ENCODE results near the gene CDH23.

DNA sequence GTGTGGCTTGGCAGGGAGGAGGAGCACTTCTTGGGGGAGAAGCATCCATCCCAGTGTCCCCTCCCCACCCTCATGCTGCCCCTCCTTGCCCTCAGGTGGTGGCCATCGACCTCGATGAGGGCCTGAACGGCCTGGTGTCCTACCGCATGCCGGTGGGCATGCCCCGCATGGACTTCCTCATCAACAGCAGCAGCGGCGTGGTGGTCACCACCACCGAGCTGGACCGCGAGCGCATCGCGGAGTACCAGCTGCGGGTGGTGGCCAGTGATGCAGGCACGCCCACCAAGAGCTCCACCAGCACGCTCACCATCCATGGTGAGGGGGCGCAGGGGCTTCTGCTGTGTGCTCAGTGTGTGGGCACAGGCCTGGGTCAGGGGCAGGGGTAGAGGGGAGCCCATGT lies 308.1 kb downstream of the CDH23 start:
- TF ChIP-seq CTCF (IDR thresholded peaks at IDR 0.05; ENCODE audit: poor library complexity, severe bottlenecking), result no peak
- TF ChIP-seq EZH2 (IDR thresholded peaks at IDR 0.05; ENCODE audit: borderline replicate concordance, insufficient read depth, low read length, poor library complexity, severe bottlenecking), result no peak
- TF ChIP-seq POLR2AphosphoS5 (IDR thresholded peaks at IDR 0.05), result no peak
- no peak for TF ChIP-seq EP300 (conservative IDR thresholded peaks at IDR 0.05; ENCODE audit: poor library complexity, severe bottlenecking)
- no peak for TF ChIP-seq REST (IDR thresholded peaks at IDR 0.05; ENCODE audit: borderline replicate concordance)
- TF ChIP-seq SMC3 (conservative IDR thresholded peaks at IDR 0.05; ENCODE audit: poor library complexity), result no peak
- TF ChIP-seq TAF1 (IDR thresholded peaks at IDR 0.05; ENCODE audit: low read depth), result no peak
- no peak for TF ChIP-seq MXI1 (conservative IDR thresholded peaks at IDR 0.05; ENCODE audit: poor library complexity, severe bottlenecking)
- TF ChIP-seq RAD21 (conservative IDR thresholded peaks at IDR 0.05), result no peak

Measured in neural cell (in vitro differentiated cells).